C4-2B (cell line): Measurements from ENCODE around the gene LTBP4.

ENCODE experiments used
- CTCF ChIP-seq: fragments of 450-650 bp; conservative IDR thresholded peaks from 2 replicates; pipeline ENCODE4 v1.5.1; 2017; ENCODE audit warnings: mild to moderate bottlenecking
- ZFX ChIP-seq: fragments of 450-650 bp; IDR thresholded peaks from 2 replicates; pipeline ENCODE4 v1.6.1; 2017

GRCh38 chr19:40610396-40611064, 9.4 kb downstream of the LTBP4 start:
- TF ChIP-seq CTCF: no peak
- TF ChIP-seq ZFX: no peak
